Activated CD4-positive, alpha-beta T cell treated with anti-CD3 and anti-CD28 coated beads, Interleukin-2, Interleukin-4, amounts not matched to agents 100 ng/mL and 50 ng/mL, durations not matched to agents 16 hours and 8 hours (primary cell): Measurements from ENCODE around the gene NEGR1.
A peak's percentile ranks its signal among the peaks of the same experiment; 100 is the strongest.

Experiments
- DNase-seq: peaks from one replicate; pipeline ENCODE4 v3.0.0-alpha.2; 2020; ENCODE audit warnings: low spot score

Gene NEGR1

GRCh38 chr1:71561206-71561605 lies 721.1 kb downstream of the NEGR1 start:
- no peak for DNase-seq

- DNase-seq: no peak
Measured at GRCh38 chr1:71559880-71560279, 722.5 kb downstream of the NEGR1 start.

GRCh38 chr1:71557138-71557537 lies 725.2 kb downstream of the NEGR1 start:
- DNase-seq: no peak

- DNase-seq: no peak
Measured at GRCh38 chr1:71548398-71548890, 733.9 kb downstream of the NEGR1 start.

GRCh38 chr1:71542155-71542554 lies 740.2 kb downstream of the NEGR1 start:
- no peak for DNase-seq

GRCh38 chr1:71533950-71534349 lies 748.4 kb downstream of the NEGR1 start:
- DNase-seq: no peak

- no peak for DNase-seq
Measured at GRCh38 chr1:71532343-71532742, 750.0 kb downstream of the NEGR1 start.

GRCh38 chr1:71526824-71527223 lies 755.5 kb downstream of the NEGR1 start:
- no peak for DNase-seq

GRCh38 chr1:71522721-71523120 lies 759.6 kb downstream of the NEGR1 start:
- DNase-seq: no peak

- DNase-seq: peak; percentile 3
Measured at GRCh38 chr1:71521655-71522264, 760.6 kb downstream of the NEGR1 start.

- no peak for DNase-seq
Measured at GRCh38 chr1:71511505-71511904, 770.8 kb downstream of the NEGR1 start.

GRCh38 chr1:71510725-71511124 lies 771.6 kb downstream of the NEGR1 start:
- DNase-seq: no peak

- DNase-seq: no peak
Measured at GRCh38 chr1:71509051-71509595, 773.2 kb downstream of the NEGR1 start.

- no peak for DNase-seq
Measured at GRCh38 chr1:71502006-71502405, 780.3 kb downstream of the NEGR1 start.

GRCh38 chr1:71498542-71498941 lies 783.8 kb downstream of the NEGR1 start:
- DNase-seq: no peak

- no peak for DNase-seq
Measured at GRCh38 chr1:71494163-71494562, 788.2 kb downstream of the NEGR1 start.

GRCh38 chr1:71492298-71493041 lies 789.9 kb downstream of the NEGR1 start:
- no peak for DNase-seq

GRCh38 chr1:71490432-71490831 lies 791.9 kb downstream of the NEGR1 start:
- no peak for DNase-seq

GRCh38 chr1:71488555-71489252 lies 793.6 kb downstream of the NEGR1 start:
- DNase-seq: no peak

GRCh38 chr1:71473331-71473730 lies 809.0 kb downstream of the NEGR1 start:
- DNase-seq: no peak

- DNase-seq: no peak
Measured at GRCh38 chr1:71465093-71465492, 817.2 kb downstream of the NEGR1 start.

- no peak for DNase-seq
Measured at GRCh38 chr1:71464016-71464415, 818.3 kb downstream of the NEGR1 start.

- no peak for DNase-seq
Measured at GRCh38 chr1:71463144-71463543, 819.2 kb downstream of the NEGR1 start.
